ENCODE results near the gene LRRC4C. TPM values are rescaled to one million over a fixed set of nuclear protein-coding genes. Genes with fewer than 3 reads are reported as not detected.

The LRRC4C gene
- total and polyA plus RNA-seq, 4 donors: 0.33 to 5.3 (median 0.43) TPM

GRCh38 chr11:40139066-40139465, 1320.4 kb downstream of the LRRC4C start:
- no peak overlapping the region for H3K4me3 ChIP-seq
- H3K9me3 ChIP-seq (ENCODE audit: control insufficient read depth in 4 of 4, insufficient read depth in 3 of 4, low read length in 3 of 4): no peaks in the 10 kb centered on the region
- no peak for TF ChIP-seq CTCF (IDR thresholded peaks at IDR 0.05; ENCODE audit: control extremely low read depth, extremely low read depth)
- DNase-seq (peak in 2 of 3 donors; percentile 85 to 86), ATAC-seq (ENCODE audit: insufficient read depth, low FRiP score) (no peak)
- WGBS, 2 donors: 88% methylated on average over 3 of the region's 3 CpGs
- H3K27ac ChIP-seq (ENCODE audit: low read depth in 1 of 2, low read length in 1 of 2): no peak overlapping the region
- no peaks in the 10 kb centered on the region for H3K27me3 ChIP-seq (ENCODE audit: control insufficient read depth in 3 of 3, insufficient read depth in 3 of 3, low read length in 2 of 3)
- H3K36me3 ChIP-seq (ENCODE audit: control insufficient read depth in 4 of 4, insufficient read depth in 4 of 4, low read length in 4 of 4): no peaks in the 10 kb centered on the region
- peak overlapping the region in 1 of 2 donors; percentile 16 for H3K9ac ChIP-seq (ENCODE audit: insufficient read depth in 1 of 2, low read length in 2 of 2)
- H3K4me1 ChIP-seq (ENCODE audit: control insufficient read depth in 5 of 5, insufficient read depth in 5 of 5, low read length in 5 of 5): peaks cover 0 to 13% (median 0%) of the 10 kb centered on the region in 5 donors

GRCh38 chr11:40134820-40135570, 1324.5 kb downstream of the LRRC4C start:
- H3K36me3 ChIP-seq (ENCODE audit: control insufficient read depth in 4 of 4, insufficient read depth in 4 of 4, low read length in 4 of 4): no peaks in the 10 kb centered on the region
- no peak overlapping the region for H3K27ac ChIP-seq (ENCODE audit: low read depth in 1 of 2, low read length in 1 of 2)
- no peak overlapping the region for H3K9ac ChIP-seq (ENCODE audit: insufficient read depth in 1 of 2, low read length in 2 of 2)
- H3K9me3 ChIP-seq (ENCODE audit: control insufficient read depth in 4 of 4, insufficient read depth in 3 of 4, low read length in 3 of 4): no peaks in the 10 kb centered on the region
- H3K4me3 ChIP-seq: no peak overlapping the region
- ATAC-seq (ENCODE audit: insufficient read depth, low FRiP score): no peak
- TF ChIP-seq CTCF (IDR thresholded peaks at IDR 0.05; ENCODE audit: control extremely low read depth, extremely low read depth): no peak
- no peak for DNase-seq
- peaks cover 0 to 13% (median 0%) of the 10 kb centered on the region in 5 donors for H3K4me1 ChIP-seq (ENCODE audit: control insufficient read depth in 5 of 5, insufficient read depth in 5 of 5, low read length in 5 of 5)
- WGBS, 2 donors: 34 to 53% methylated on average over 1 of the region's 1 CpG
- H3K27me3 ChIP-seq (ENCODE audit: control insufficient read depth in 3 of 3, insufficient read depth in 3 of 3, low read length in 2 of 3): no peaks in the 10 kb centered on the region

GRCh38 chr11:40133498-40133897, 1326.0 kb downstream of the LRRC4C start:
- no peaks in the 10 kb centered on the region for H3K27me3 ChIP-seq (ENCODE audit: control insufficient read depth in 3 of 3, insufficient read depth in 3 of 3, low read length in 2 of 3)
- WGBS, 2 donors: 95% methylated on average over 3 of the region's 3 CpGs
- no peak overlapping the region for H3K9ac ChIP-seq (ENCODE audit: insufficient read depth in 1 of 2, low read length in 2 of 2)
- DNase-seq (no peak), ATAC-seq (ENCODE audit: insufficient read depth, low FRiP score) (no peak)
- H3K36me3 ChIP-seq (ENCODE audit: control insufficient read depth in 4 of 4, insufficient read depth in 4 of 4, low read length in 4 of 4): no peaks in the 10 kb centered on the region
- no peak overlapping the region for H3K4me3 ChIP-seq
- TF ChIP-seq CTCF (IDR thresholded peaks at IDR 0.05; ENCODE audit: control extremely low read depth, extremely low read depth): no peak
- no peak overlapping the region for H3K27ac ChIP-seq (ENCODE audit: low read depth in 1 of 2, low read length in 1 of 2)
- no peaks in the 10 kb centered on the region for H3K4me1 ChIP-seq (ENCODE audit: control insufficient read depth in 5 of 5, insufficient read depth in 5 of 5, low read length in 5 of 5)
- peaks cover 0 to 4% (median 0%) of the 10 kb centered on the region in 4 donors for H3K9me3 ChIP-seq (ENCODE audit: control insufficient read depth in 4 of 4, insufficient read depth in 3 of 4, low read length in 3 of 4)

All from lung (tissue), 12 donors.